HepG2 (cell line): ENCODE results near the gene ROBO2.

ENCODE experiments used
- CTCF ChIP-seq: sonication (generic); formaldehyde crosslinking; IDR thresholded peaks from 2 replicates; pipeline ENCODE4 v1.5.0; 2020; ENCODE audit warnings: mild to moderate bottlenecking, missing genetic modification reagents, moderate library complexity
- EP300 ChIP-seq, 3 experiments: sonication (generic) in 1 of 3; formaldehyde crosslinking in 1 of 3; IDR thresholded peaks; 2 replicates each; pipeline versions ENCODE4 v1.5.1 to v1.6.1; 2011 to 2020; ENCODE audit warnings: low read depth in 2 of 3, low read length in 2 of 3, borderline replicate concordance in 1 of 3, improper control_type of control experiment in 1 of 3, mild to moderate bottlenecking in 1 of 3, missing genetic modification reagents in 1 of 3, moderate library complexity in 1 of 3
- ETV5 ChIP-seq: IDR thresholded peaks from 2 replicates; pipeline ENCODE4 v1.6.1; 2018; ENCODE audit warnings: missing biosample characterization, missing genetic modification reagents, inconsistent platforms, borderline replicate concordance
- GATA4 ChIP-seq: sonication (generic); IDR thresholded peaks from 2 replicates; pipeline ENCODE4 v1.6.1; 2016; ENCODE audit warnings: antibody characterized with exemption, low read depth, borderline replicate concordance
- REST ChIP-seq, 2 experiments: IDR thresholded peaks; 2 replicates each; pipeline ENCODE4 v1.6.1; 2011 to 2012; ENCODE audit warnings: low read length in 2 of 2, borderline replicate concordance in 1 of 2, low read depth in 1 of 2, mild to moderate bottlenecking in 1 of 2, moderate library complexity in 1 of 2
- SMC3 ChIP-seq: IDR thresholded peaks from 2 replicates; pipeline ENCODE4 v1.6.1; 2011; ENCODE audit warnings: low read length, improper control_type of control experiment
- TEAD3 ChIP-seq: optimal IDR thresholded peaks from 2 replicates; pipeline ENCODE3; 2016; ENCODE audit warnings: borderline replicate concordance
- TF ChIP-seq, protein P1 (sequence below): fragments of 450-650 bp; IDR thresholded peaks from 2 replicates; pipeline ENCODE4 v1.6.1; 2017; ENCODE audit warnings: mild to moderate bottlenecking

GRCh38 chr3:77342688-77343087, 302.8 kb downstream of the ROBO2 start:
- TF ChIP-seq REST (IDR thresholded peaks at IDR 0.05; ENCODE audit: borderline replicate concordance in 1 of 2, low read depth in 1 of 2, low read length in 2 of 2) (no peak), CTCF (CRISPR knock-in tag) (no peak), ETV5 (no peak), GATA4 (no peak), SMC3 (no peak), TEAD3 (CRISPR knock-in tag) (no peak), EP300 (IDR thresholded peaks at IDR 0.05; ENCODE audit: low read depth in 2 of 2, low read length in 2 of 2) (no peak), EP300 (CRISPR knock-in tag; IDR thresholded peaks at IDR 0.05; ENCODE audit: borderline replicate concordance) (no peak)
- TF ChIP-seq, protein P1, sequence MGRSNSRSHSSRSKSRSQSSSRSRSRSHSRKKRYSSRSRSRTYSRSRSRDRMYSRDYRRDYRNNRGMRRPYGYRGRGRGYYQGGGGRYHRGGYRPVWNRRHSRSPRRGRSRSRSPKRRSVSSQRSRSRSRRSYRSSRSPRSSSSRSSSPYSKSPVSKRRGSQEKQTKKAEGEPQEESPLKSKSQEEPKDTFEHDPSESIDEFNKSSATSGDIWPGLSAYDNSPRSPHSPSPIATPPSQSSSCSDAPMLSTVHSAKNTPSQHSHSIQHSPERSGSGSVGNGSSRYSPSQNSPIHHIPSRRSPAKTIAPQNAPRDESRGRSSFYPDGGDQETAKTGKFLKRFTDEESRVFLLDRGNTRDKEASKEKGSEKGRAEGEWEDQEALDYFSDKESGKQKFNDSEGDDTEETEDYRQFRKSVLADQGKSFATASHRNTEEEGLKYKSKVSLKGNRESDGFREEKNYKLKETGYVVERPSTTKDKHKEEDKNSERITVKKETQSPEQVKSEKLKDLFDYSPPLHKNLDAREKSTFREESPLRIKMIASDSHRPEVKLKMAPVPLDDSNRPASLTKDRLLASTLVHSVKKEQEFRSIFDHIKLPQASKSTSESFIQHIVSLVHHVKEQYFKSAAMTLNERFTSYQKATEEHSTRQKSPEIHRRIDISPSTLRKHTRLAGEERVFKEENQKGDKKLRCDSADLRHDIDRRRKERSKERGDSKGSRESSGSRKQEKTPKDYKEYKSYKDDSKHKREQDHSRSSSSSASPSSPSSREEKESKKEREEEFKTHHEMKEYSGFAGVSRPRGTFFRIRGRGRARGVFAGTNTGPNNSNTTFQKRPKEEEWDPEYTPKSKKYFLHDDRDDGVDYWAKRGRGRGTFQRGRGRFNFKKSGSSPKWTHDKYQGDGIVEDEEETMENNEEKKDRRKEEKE: no peak
